GM10847 (cell line): ENCODE data around the gene HS1BP3.

Experiments used
- POLR2A ChIP-seq: IDR thresholded peaks from 2 replicates; pipeline ENCODE4 v1.6.1; 2011; ENCODE audit not compliant: insufficient read length; ENCODE audit errors: extremely low read depth

Gene HS1BP3

GRCh38 chr2:20615466-20616241 lies 35.2 kb downstream of the HS1BP3 start:
- TF ChIP-seq POLR2A, result no peak

GRCh38 chr2:20615068-20615465 lies 35.8 kb downstream of the HS1BP3 start:
- no peak for TF ChIP-seq POLR2A

DNA sequence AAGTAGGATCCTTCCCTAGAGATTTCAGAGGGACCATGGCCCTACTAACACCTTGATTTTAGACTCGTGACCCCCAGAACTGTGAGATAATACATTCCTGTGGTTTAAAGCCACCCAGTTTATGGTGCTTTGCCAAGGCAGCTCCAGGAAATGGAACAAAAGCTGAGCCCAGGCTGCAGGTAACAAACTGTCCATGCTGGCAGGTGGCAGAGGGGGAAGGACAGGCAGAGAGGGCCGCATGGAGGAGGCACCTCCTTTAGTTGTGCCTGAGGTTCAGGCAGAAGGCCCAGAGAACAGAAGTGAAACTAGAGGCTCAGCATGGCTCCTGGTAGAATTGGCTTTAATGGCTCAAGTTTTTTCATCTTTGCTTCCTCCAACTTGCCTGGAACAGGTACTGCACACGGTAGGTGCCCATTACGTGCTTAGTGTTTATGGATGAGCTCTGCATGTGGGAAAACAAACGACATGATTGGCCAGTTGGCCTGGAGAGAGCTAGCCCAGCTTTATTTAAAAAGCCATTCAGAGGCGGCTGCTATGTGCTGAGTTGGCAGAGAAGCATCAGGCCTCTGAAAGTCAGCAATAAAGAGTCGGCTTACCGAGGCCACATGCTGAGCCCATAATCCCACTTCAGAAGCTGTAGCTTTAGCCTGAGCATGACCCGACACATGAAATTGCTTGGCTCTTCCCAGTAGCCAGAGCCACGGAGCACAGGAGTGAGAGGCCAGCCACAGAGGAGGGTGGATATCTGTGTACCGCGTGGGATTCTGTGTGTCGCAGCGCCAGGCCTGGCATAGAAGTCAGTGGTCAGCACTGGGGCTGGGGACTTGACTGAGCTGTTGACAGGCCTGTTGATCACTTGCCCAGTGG lies 36.5 kb downstream of the HS1BP3 start:
- no peak for TF ChIP-seq POLR2A

DNA sequence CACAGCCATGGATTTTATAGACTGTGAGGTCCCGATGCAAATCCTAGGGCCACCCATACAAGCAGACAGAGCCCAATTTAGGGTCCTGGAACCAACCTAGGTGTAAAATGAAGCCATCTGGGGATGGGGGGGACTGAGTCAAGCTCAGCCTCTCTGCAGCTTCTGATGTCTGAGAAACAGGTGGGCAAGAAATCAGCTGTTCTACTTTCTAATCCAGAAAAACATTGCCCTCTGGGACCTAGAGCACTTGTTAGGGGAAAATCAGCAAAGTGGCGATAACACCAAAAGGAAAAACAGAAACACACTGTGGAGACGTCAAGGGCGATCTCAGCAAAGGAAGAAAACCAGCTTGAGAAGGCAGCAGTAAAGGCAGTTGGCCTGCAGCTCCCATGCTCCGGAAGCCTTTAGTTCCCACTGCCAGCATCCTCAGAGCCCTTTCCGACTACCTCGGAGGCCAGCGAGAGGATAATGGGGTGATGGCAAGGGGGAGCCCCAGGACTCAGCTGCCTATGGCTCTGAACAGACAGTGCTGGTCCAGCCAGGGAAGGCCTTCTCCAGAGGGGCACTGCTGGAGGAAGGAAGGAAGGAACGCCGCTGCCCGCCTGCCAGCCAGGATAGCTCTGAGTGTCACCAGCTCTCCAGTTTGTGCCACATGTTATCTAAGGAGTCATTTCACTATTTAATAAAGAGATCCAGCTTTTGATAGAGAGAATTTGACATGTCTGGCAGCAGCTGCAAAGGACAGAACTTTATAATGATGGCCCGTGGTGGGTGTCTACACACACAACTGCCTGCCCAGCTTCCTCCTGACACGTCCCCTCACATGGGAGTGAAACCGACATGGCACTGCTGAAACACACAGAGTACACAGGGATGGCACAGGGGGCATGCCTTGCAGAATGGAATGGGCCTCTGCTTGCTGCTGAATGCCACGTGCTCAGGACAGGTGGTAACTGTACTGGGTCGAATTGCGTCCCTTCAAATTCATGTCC lies 37.7 kb downstream of the HS1BP3 start:
- TF ChIP-seq POLR2A, result no peak

DNA sequence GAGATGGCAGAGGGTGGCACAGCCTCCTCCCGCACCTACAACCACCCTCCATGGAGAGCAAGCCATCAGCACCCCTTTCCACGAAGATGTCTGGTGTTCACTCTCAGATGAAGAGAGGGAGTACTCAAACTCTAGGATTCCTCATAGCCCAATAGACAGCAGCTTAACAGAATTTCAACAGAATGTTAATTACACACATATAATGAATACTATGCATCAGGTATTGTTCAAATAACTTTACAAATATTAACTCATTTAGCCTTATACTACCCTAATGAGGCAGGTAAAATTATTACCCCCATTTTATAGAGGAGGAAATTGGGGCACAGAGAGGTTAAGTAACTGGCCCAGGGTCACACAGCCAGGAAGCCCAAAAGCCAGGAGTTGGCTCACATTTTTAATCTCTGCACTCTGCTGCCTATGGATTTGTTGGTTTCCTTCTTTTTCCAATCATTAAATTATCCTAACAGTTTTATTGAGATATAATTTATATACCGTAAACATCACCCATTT lies 39.0 kb downstream of the HS1BP3 start:
- TF ChIP-seq POLR2A, result no peak

DNA sequence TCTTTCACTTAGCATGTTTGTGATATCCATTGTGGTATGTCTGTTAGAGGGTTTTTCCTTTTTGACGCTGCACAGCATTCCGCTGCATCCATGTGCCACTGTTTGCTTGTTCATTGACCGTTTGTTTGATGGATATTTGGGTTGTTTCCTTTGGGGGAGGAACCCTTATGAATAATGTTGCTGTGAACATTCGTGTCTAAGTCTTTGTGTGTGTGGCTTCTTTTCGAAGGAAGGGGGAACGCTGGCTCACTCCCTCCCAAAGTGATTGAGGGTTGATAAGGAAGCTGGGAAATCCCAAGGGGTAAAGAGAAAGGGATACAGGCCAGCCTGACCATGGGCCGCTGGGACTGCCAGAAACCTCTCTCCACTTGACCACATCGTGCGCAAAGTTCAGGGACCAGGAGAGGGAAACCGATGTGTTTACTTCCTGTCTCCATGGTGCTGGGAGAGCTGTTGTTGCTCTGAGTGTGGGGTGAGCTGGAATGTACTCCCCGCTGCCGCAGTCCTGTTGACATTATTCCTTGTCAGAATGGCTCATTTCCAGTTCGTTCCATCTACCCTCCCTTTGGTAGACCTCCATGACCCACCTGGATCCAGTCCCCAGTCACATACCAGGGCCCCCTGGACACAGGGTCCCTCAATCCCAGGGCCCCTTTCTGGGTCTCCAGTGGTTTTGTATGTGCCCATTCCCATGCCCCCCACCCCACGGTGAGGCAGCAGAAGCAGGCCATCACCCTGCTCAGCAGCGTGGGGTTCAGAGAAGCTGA lies 39.6 kb downstream of the HS1BP3 start:
- no peak for TF ChIP-seq POLR2A

DNA sequence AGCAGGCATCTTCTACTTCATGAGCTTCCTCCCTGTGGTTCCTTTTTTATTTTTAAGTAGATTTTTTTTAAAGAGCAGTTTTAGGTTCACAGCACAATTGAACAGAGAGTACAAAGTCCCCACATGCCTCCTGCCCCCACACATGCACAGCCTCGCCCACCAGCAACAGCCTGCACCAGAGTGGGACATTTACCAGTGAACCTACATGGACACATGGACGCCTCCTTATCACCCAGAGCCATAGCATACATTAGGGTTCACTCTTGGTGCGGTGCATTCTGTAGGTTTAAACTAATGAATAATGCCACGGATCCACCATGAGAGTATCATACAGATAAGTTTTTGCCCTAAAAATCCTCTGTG lies 40.9 kb downstream of the HS1BP3 start:
- TF ChIP-seq POLR2A, result no peak

- no peak for TF ChIP-seq POLR2A
Measured at GRCh38 chr2:20609349-20609994, 41.4 kb downstream of the HS1BP3 start.

DNA sequence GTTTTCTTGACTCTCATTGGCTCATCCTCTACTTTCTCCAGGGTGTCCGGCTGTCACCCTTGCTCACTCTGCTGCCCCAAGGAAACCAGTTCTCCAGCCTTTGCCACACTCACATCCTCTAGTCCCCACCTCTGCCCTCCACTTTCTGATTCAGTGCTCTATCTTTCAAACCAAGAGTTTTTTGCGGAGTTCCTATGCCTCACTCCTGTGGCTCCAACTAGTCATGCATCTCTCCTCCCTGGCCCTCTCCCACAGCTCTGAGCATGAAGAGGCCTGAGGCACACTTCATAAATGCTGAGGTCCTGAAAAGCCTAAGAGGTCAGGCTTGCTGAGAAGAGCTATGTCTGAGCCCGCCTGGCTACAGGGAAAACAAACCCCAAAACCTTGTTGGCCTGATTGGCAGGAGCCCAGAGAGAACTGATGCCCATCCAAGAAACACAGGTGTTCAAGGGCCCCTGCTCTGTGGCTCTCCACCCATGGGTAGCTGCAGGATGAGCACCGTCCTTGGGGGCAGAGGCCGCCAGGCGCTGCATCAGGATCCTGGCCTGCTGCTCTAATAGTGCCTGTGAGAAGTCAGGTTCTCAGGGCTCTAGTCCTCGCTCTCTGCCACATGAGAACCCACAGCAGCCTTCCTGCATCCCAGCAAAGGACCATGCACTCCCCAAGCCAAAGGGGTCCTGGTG lies 42.1 kb downstream of the HS1BP3 start:
- no peak for TF ChIP-seq POLR2A

GRCh38 chr2:20607446-20607845 lies 43.5 kb downstream of the HS1BP3 start:
- TF ChIP-seq POLR2A, result no peak

DNA sequence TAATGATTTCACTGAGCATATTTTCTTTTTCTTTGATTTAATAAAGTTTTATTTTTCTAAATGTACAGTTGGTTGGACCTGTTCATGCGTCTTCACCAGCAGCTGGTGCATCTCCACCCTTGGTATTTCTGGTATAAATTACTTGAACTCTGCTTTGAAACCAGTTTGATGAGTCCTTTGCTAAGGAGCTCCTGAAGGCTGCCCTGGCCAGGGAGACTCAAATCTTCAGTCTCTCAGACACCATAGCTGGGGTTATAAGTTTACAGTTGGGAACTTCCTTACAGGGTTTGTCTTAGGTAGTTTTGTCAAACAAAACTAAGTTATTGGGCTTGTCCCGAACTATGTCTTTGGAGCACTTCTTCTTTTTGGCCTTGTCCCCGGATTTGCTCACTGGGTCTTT lies 44.7 kb downstream of the HS1BP3 start:
- TF ChIP-seq POLR2A, result no peak

DNA sequence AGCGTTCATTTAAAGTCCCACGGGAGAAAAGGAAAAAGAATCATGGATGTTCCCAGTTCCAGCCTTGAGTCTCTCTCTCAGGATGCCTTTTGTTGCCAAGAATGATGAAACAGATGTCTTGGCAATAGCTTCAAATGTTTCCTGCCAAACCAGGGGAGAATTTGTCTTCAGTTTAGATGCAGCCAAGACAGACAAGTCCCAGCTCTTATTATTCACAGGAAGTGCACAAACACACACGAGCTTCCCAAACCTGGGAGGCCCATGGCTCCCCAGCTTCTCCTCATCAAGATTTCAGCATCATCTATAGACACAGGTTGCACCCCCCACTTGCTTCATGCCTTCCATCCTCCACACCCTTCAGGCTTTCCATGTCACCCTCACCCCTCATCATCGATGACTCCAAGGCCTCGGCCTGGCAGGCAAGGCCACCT lies 45.9 kb downstream of the HS1BP3 start:
- no peak for TF ChIP-seq POLR2A

DNA sequence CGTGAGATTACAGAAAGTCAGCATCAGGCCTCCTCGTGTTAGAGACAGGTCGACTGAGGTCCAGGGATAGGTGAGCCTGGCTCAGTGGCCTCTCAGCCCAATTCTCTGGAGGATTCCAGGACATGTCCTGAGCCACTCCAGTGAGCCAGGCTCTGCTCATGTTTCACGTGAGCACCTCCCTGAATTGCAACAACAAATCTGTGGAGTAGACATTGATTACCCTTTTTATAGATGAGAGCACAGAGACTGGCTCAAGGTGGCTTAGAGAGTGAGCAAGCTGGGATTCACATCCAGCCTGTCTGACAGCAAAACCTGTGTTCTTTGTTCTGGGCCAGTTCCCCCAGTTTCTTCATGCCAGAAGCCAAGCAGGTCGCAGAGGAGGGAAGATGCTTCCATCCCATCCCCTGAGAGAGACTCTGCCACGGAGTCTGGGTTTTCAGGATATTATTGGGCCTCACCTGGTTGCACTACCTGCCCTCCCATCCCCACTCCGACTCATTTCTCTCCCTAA lies 46.4 kb downstream of the HS1BP3 start:
- no peak for TF ChIP-seq POLR2A
